Left hindlimb (tissue), 1 donor: ENCODE measurements around the gene NDRG4.
A peak's percentile ranks its signal among the peaks of the same experiment; 100 is the strongest.

Source experiments
- DNase-seq: peaks from one replicate; pipeline ENCODE4 v3.0.0-alpha.2; 2018

The NDRG4 gene

DNA sequence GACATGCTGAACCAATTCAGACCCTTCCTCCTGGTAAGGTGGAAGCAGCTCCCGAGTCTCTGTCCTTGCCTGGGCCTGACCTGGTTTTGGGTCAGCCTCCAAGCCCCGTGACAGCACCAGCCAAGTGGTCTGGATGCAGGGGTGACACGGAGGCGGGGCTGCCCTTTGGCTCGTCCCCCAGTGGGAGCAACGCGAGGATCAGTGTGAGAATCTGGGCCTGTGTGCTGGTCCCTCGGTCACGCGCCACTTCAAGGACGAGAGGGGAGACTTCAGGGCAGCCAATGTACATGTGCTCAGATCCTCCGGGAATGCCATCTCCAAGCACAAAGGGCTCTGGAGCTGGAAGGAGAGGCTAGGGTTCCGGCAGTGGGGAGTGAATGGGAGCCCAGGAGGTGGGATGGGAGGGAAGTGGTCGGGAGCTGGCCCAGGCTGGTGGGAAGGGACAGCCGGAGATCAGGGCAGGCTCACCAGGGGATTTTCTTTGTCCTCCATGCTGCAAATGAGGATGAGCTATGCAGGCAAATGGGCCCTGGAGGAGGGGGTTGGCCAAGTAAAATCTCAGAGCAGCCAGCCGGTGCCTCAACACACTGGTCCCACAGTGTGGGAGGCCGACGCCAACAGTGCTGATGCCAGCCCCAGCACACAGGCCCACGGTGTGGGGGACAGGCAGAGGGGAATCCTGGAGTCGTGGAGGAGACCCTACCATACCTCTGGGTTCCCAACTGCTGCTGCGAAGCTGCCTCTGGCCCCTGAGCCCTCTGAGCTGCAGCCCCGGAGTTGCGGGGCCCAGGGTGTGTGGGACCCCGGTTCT, 4.2 kb upstream of the NDRG4 start:
- DNase-seq, result peak; percentile 31

DNA sequence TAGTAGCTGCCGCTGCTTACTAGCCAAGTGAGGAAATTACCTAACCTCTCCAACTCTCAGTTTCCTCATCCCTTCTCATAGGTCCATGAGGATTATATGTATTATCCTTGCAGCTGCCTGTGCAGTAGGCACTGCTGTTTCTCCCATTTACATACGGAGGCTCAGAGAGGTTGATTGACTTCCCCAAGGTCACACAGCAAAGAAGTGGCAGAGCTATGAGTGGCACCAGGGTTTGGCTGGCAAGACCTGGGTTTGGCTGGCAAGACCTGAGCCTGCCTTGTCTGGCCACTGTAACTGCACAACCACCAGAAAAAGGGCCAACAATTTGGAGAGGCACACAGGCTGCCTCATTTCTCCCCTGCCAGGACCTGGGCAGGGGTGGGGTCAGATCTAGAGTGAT, 2.5 kb upstream of the NDRG4 start:
- DNase-seq, result no peak

DNA sequence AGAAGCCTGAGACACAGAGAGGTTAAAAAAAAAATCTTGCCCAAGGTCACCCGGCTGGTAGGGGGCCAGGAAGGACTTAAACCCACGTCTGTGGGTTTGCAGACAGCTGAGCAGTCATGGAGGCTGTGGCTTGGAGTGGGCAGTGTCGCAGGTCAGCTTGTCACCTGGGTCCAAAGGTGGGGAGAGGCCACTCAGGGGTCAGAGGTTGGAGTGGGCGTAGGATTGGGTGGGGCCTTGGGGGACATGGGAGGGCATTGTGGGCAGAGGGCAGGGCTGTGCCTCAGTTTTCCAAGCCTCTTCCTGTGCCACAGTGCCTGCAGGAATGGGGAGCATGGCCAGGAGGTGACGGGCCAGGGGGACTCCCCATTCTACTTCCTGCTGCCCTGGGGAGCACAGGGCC, 2.0 kb upstream of the NDRG4 start:
- no peak for DNase-seq

DNA sequence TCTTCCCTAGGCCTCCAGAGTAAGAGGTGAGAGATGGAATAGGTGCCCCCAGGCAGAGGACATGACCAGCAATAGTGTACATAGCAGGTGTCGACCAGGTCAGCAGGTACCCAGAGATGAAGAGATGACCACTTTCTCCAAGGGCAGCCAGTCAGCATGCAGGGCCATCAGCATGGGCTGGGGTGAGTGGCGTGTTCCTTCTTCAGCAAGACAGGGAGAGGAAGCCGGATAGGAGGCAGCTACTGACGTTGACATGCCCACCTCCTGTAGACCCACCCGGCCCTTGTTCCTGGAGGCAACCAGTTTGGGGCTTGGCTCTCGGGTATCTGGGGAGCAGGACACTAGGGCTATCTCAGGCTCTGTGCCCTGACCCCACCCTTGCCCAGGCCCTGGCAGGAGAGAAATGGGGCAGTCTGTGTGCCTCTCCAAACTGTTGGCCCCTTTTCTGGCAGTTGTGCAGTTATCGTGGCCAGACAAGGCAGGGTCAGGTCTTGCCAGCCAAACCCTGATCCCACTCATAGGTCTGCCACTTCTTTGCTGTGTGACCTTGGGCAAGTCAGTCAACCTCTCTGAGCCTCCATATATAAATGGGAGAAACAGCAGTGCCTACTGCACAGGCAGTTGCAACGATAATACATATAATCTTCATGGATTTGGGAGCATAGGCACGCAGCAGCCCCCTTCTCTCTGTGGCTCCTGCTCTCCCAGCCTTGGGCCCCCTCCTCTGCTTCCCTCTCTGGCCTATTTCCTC, 1.4 kb upstream of the NDRG4 start:
- DNase-seq, result no peak

DNA sequence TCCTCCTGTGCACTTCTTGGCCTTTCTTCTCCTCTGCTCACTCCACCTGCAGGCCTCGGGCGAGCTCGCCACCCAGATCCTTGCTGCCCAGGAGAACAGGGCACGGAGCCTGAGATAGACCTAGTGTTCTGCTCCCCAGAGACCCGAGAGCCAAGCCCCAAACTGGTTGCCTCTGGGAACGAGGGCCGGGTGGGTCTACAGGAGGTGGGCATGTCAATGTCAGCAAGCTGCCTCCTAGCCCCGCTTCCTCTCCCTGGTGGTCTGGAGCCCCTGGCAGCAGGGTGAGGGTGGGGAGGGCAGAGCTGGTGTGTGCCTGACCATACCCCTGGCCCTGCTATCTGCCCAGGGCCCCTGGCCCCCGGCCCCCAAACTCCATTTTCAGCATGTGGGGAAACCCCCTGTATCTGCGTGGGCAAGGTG, 841 bp upstream of the NDRG4 start:
- DNase-seq, result peak; percentile 36

DNA sequence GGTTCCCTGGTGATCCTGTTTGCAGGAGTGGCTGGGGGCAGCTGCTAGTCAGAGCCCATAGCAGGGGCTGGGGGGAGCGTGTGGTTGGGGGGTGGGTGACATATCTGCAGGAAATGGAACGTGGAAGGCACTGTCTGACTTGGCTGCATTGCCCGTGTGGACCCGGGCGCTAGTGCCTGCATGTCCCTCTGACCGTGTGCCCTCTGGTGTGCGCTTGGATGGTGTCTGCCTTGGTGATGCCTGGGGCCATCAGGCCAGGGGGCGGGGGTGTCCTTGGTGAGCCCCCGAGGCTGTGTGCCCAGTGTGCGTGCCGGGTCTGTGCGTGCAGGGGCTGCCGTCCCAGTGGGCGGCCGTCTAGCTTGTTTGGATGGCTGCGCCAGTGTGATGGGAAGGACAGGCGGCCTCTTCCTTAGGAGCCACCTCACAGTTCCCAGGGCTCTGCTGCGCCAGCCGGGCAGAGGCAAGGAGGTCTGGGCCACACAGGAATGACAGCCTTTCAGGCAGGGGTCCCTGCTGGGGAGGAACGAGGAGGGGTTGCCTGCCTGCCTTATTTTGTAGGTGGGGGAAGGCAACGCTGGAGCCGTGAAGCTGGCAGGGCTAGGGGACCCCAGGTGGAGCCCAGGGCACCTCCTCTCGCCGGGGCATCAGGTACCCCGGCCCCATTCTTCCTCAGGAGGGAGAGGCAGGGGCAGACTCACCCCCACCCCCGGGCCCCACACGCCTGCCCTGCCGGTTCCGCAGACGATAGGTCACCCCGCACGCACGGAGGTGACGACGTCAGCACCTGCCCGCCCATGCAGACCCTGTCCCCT, 693 bp downstream of the NDRG4 start:
- DNase-seq, result peak; percentile 34

DNA sequence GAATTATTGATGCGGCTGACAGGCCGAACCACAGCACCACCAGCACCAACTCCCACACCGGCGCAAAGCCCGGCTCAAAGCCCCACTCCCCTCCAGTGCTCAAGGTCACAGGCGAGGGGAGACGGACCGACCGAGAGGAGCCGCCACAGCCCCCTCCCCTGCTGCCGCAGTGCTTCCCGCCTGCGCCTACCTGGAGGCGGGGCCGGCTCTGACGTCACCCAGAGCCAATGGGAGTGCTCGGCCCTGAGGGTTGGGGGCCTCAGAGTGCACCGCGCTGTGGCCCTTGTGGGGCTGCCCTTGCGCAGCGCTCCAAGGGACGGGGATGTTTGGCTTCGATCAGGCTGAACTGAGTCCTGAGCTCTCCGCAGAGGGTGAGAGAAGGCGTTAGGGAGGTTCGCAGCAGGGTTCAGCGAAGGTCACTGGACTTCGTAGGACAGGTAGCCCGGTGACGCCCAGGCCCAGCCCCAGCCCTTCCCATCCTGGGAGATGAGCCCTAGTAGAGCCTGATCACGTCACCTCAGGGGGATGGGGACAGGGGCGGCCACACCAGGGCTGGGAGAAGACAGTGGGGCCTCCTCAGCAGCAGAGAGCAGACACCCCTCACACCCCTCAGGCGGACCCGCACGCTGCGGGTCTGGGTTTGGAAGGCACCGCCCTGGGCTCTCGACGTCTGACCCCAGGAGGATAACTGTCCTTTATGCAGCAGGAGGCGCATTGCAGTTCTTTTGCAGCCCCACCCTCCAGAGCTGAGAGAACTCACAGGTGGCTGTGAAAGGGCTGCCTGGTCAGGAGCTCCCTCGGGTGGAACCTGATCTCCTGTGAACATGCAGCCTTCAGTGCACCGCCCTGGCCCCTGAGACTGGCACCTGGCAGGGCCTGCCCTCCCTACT, 1.5 kb downstream of the NDRG4 start:
- DNase-seq, result peak; percentile 70

DNA sequence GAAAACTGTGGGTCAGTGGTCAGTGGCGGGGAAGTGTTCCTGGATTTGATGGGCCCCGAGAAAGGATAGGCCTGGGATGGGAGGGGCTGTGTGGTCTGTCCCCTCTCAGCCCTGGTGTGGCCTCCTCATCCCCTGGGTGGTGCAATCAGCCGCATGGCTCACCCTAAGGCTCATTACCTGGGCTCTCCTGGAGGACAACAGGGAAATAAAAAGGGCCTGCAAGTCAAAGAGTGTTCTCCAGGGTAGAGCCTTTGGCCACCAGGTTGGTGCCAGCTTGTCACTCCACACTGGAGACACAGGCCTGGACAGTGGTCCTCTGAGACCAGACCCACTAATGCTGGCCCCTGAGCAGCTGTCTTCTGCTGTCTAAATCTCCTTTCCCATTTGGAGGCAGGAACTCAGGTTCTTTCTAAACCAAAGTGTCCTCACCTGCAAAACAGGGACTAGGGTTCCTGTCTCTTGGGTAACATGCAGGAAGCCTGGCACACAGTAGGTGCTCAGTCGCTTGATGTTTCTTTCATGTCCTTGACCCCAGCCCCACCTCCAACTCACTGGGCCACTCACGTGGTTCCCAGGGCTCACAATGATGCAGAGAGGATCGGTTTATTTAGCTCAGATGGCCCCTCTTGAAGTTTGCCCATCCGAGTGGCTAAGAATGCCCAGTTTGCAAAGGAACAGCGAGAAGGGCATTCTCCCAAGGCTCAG, 2.4 kb downstream of the NDRG4 start:
- DNase-seq, result no peak

DNA sequence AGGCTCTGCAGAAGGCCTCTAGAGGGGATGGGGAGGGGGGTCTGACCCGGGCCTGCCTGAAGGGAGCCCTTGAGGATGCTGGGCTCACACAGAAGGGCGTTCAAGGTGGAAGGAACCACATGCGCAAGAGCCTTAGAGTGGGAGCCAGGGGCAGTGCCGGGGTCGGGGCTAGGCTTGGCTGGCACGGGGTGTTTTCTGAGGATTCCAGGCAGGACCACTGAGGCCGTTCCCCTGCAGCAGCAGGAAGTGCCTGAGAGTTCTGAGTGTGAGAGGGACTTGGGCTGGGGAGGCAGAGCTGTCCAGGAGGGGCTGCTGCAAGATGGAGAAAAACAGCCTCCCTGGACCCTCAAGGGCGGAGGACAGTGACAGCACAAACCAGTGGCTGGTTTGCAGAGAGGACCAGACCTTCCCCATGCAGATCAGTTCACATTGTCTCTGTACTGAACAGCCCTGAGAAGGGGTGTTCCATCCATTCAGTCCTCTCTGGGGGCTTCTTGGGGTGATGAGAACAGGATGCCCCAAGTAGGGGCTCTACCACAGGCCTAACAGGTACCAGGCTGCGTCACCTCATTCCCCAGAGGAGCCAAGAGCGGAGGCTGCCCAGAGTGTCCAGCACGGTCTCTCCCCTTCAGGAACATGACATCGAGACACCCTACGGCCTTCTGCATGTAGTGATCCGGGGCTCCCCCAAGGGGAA, 3.4 kb downstream of the NDRG4 start:
- DNase-seq, result no peak

DNA sequence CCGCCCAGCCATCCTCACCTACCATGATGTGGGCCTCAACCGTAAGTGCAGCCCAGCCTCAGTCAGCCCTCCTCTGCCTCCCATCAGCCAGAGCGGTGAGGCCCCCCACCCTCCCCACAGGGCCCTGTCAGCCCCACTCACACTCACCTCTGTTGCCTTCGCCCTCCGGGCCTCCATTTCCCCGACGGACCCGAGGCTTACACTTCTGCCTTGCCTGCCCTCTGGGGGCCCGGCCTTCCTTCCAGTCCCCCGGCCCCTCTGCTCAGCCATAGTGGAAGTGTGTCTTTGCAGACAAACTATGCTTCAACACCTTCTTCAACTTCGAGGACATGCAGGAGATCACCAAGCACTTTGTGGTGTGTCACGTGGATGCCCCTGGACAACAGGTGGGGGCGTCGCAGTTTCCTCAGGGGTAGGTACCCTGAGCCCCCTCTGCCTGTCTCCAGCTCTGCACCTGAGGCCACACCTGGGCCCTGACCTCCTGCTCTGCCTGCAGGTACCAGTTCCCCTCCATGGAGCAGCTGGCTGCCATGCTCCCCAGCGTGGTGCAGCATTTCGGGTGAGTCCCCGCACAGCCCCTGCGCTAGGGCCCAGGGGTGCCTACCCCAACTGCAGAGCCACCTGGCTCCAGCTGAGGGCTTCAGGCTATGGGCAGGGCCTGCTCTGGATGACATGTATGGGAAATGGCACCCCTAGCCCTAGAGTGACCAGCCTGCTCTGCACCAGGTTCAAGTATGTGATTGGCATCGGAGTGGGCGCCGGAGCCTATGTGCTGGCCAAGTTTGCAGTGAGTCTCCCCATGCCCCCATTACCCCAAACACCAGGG, 4.1 kb downstream of the NDRG4 start:
- DNase-seq, result no peak

DNA sequence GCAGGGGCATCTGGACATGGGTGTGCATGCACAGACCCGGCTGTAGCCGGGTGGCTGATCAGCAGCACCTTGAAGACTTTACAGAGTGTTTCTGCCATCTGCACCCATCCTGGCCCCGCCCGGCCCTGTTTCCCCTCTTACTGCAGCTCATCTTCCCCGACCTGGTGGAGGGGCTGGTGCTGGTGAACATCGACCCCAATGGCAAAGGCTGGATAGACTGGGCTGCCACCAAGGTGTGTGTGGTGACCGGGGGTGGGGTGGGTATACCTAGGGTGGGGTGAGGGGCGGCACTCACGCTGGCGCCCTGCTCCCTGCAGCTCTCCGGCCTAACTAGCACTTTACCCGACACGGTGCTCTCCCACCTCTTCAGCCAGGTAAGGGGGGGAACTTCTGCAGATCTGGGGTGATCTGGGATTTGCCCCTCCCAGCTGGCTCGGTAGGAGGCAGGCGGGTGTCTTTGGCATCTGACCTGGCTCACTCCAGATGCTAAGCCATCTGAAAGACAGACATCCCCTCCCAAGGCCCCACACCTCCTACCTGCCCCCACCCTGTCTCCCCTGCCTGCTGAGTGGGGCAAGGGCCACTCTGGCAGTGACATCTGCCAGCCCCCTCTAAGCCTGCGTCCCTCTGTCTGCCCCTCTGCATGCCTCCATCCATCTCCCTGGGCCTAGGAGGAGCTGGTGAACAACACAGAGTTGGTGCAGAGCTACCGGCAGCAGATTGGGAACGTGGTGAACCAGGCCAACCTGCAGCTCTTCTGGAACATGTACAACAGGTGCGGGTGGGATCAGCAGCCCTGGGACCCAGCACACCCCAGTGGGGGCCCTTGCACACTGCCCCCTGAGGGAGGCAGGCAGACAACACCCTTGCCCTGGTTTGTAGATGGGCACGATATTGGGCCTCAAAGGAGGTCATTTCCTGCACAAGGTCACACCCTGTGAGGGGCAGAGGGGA, 6.6 kb downstream of the NDRG4 start:
- peak; percentile 29 for DNase-seq

DNA sequence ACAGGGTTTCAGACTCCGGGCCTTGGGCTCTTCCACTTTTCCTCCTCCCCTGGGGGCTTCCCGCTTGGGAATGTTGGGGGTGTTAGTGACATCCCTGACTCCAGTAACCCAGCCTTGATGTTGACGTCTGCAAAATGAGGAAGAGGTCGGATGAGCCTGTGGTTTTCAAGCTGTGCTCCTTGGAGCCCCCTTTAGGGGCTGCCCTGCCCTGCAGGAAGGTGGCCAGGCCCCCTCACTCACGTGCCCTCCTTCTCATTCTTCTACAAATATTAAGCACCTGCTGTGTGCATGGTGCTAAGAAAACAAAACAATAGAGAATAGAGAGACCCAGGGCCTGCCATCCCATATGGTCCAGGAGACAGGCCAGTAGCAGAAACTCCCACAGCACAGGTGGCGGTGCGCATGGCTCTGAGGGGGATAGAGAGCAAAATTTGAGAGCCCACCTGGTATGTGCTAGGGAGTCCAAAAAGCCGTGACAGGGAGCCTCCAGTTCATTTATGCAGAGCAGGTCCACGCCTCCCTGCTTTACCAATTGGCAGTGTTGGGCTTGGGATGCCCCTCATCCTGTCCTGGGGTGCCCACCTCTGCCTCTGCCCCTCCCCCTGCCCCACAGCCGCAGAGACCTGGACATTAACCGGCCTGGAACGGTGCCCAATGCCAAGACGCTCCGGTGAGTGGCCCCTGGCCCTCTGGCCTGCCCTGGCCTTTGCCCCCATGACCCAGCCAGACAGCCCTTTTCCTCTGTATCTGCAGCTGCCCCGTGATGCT, 7.4 kb downstream of the NDRG4 start:
- peak; percentile 35 for DNase-seq

DNA sequence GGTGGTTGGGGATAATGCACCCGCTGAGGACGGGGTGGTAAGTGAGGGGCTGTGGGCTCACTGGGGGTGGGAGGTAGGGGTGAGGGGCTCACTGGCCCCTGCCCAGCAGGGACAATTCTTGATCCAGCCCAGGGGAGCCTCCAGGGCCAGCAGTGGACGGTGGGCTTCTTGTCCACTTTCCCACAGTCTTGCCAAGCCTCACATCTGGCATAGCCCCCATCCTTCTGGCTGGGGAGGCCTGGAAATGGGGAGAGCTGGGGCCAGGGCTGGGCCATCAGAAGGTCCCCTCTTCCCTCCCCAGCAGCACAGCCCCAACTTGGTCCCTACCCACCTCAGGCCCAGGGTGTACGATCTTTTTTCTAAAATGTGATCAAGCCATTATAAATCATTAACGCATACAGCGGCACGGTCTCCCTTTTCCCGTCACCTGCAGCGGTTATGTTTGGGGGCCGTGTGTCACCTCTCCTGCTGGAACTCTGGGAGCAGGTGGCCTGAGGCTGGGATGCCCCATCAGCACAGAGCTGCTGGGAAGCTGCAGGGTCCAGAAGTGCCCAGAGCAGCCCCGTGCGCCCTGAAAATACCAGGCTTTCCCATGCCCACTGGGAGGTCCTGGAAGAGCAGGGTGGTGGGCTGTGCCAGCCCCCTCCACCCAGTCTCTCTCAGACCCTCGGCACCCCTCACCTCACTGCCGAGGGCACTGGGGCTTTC, 8.2 kb downstream of the NDRG4 start:
- no peak for DNase-seq

DNA sequence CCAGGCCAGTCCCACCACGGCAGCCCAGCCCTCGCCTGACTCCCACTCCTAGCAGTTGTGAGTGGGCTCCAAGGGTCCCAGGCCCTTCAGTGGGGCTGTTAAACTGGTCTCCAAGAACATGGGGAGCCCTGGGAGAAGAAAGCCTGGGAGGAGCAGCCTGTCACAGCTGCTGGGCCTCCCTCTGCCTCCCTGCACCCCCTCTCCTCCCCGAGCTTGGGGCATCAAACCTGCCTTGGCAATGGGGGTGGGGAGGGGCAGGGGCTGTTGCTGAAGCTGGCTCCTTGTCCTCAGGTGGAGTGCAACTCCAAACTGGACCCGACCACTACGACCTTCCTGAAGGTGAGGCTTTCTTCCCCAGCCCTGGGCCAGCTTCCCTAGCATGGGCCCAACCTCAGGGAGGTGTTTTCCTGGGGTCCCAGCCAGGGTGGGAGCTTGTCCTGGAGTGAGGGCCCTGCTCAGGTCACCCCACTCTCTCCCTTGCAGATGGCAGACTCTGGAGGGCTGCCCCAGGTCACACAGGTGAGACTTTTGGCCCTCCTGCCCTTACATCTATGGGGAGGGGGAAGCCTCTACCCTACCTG, 8.8 kb downstream of the NDRG4 start:
- no peak for DNase-seq

DNA sequence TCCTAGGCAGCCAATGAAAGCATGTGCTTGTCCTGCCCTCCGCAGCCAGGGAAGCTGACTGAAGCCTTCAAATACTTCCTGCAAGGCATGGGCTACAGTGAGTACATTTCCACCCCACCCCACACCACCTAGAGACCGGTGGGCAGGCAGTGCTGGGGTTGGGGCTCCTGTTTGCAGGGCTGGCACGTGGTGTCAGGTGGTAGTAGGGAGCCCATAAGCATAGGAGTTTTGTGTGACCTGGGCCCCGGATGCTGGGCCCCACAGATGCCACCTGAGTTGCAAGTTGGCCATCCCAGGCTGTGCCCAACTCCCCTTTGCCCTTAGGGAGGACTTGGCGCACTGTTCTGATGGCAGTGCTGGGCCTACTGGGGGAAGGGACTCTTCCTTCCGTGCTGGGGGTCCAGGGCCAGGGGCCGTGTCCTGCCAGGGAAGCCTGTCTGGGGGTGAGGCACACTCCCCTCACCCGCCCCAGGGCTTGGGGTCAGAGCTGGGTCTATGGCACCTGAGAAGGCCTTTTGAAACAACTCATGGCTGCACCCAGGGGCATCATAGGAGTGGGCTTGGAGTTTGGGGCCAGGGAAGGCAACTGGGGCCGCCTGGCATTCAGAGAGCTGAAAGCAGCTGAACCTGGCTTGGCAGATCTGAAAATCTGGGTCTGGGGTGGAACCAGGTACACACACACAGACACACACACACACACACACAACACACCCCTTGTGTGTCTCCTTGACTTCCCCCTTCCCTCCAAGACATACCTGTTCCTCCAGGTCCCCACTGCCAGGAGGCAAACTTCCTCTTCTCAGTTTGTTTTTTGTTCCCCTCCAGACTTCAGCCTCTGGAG, 9.5 kb downstream of the NDRG4 start:
- DNase-seq, result peak; percentile 35
